NCI-H1105 (cell line): ENCODE measurements around the gene C3orf49.

Experiments
- DNase-seq: peaks from one replicate; lab custom pipeline; 2025; lab: John Stamatoyannopoulos, UW

The C3orf49 gene

GRCh38 chr3:63886858-63887257, 67.8 kb downstream of the C3orf49 start:
- no peak for DNase-seq

GRCh38 chr3:63891518-63891917, 72.4 kb downstream of the C3orf49 start:
- no peak for DNase-seq

GRCh38 chr3:63892773-63893352, 73.8 kb downstream of the C3orf49 start:
- DNase-seq = no peak

- DNase-seq = no peak
Measured at GRCh38 chr3:63895422-63896189, 76.5 kb downstream of the C3orf49 start.

GRCh38 chr3:63896332-63897030, 77.4 kb downstream of the C3orf49 start:
- no peak for DNase-seq
